ENCODE results near the gene MEIS1. TPM values are rescaled to one million over a fixed set of nuclear protein-coding genes. Genes with fewer than 3 reads are reported as not detected.

MEIS1 gene
- total and polyA plus RNA-seq, 2 donors (not counting 3 experiments of a cell fraction or from before 2014, with no cell fraction given): 10.0 to 26.5 TPM

DNA sequence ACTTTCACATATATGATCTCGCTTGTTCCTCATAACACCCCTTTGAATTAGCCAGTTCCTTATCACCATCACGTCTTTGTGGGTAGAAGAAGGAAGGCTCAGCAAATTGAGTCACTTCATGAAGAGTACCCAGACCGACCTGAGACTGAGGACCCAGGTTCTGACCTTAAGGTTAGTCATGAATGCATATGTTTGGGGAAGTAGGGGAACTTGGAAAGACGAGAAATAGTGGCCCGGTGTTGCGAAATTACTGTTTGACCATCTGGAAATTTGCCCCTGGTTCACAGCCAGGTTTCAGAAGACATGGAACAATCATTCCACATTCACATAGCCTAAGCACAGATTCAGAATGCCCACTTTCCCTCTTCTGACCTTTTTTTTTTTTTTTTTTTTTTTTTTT is 59.8 kb downstream of the MEIS1 start:
- peaks cover 22% of the 10 kb centered on the region for H3K4me1 ChIP-seq (ENCODE audit: control insufficient read depth, extremely low read depth, insufficient read depth, low read length)
- no peaks in the 10 kb centered on the region for H3K9me1 ChIP-seq (replicated peaks; ENCODE audit: control insufficient read depth, extremely low read depth, insufficient read depth, low read length)
- ChIA-PET POLR2A (no interaction called here), CTCF (no interaction called here)
- no peaks in the 10 kb centered on the region for H4K20me1 ChIP-seq (replicated peaks; ENCODE audit: control insufficient read depth, extremely low read depth, insufficient read depth, low read length)
- H3K4me3 ChIP-seq (replicated peaks in 1 of 3; ENCODE audit: insufficient read depth in 1 of 3, low read depth in 1 of 3, low read length in 3 of 3): no peak overlapping the region
- no peak overlapping the region for H3K27ac ChIP-seq (ENCODE audit: insufficient read depth, low read depth, low read length)
- H3K79me2 ChIP-seq (ENCODE audit: control insufficient read depth, insufficient read depth, low read length): no peaks in the 10 kb centered on the region
- no TSS peak for BruUV-seq (replicated peaks)
- TF ChIP-seq GATA2 (IDR thresholded peaks at IDR 0.05; ENCODE audit: insufficient read depth, insufficient read length, low read depth, low read length): no peak
- TF ChIP-seq, protein P1, sequence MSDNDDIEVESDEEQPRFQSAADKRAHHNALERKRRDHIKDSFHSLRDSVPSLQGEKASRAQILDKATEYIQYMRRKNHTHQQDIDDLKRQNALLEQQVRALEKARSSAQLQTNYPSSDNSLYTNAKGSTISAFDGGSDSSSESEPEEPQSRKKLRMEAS (IDR thresholded peaks at IDR 0.05; ENCODE audit: insufficient read depth, insufficient read length): no peak
- TF ChIP-seq FOS (IDR thresholded peaks at IDR 0.05; ENCODE audit: borderline replicate concordance, insufficient read depth, low read length): no peak
- no peak for TF ChIP-seq JUN (IDR thresholded peaks at IDR 0.05; ENCODE audit: borderline replicate concordance, insufficient read depth, insufficient read length, low read depth)
- no peak for TF ChIP-seq MYC (IDR thresholded peaks at IDR 0.05; ENCODE audit: low read depth, low read length)
- TF ChIP-seq POLR2AphosphoS5 (IDR thresholded peaks at IDR 0.05; ENCODE audit: insufficient read depth, low read depth, low read length): no peak
- TF ChIP-seq EZH2 (IDR thresholded peaks at IDR 0.05; ENCODE audit: borderline replicate concordance, low read depth, low read length, severe bottlenecking): no peak
- TF ChIP-seq, protein P2, sequence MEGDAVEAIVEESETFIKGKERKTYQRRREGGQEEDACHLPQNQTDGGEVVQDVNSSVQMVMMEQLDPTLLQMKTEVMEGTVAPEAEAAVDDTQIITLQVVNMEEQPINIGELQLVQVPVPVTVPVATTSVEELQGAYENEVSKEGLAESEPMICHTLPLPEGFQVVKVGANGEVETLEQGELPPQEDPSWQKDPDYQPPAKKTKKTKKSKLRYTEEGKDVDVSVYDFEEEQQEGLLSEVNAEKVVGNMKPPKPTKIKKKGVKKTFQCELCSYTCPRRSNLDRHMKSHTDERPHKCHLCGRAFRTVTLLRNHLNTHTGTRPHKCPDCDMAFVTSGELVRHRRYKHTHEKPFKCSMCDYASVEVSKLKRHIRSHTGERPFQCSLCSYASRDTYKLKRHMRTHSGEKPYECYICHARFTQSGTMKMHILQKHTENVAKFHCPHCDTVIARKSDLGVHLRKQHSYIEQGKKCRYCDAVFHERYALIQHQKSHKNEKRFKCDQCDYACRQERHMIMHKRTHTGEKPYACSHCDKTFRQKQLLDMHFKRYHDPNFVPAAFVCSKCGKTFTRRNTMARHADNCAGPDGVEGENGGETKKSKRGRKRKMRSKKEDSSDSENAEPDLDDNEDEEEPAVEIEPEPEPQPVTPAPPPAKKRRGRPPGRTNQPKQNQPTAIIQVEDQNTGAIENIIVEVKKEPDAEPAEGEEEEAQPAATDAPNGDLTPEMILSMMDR (IDR thresholded peaks at IDR 0.05; ENCODE audit: extremely low read depth in 1 of 2, insufficient read depth in 1 of 2, low read depth in 1 of 2, low read length in 2 of 2): no peak
- no peak for TF ChIP-seq POLR2A (IDR thresholded peaks at IDR 0.05; ENCODE audit: low read depth, low read length)
- DNase-seq (ENCODE audit: low read depth, low spot score): no peak
- no peak overlapping the region for H2AFZ ChIP-seq (ENCODE audit: low read depth, low read length)
- dilution Hi-C loops (cut with MboI; ENCODE audit: extremely low pct_ligation_motif_present, low sequenced_read_pairs): no loop called here
- no peaks in the 10 kb centered on the region for H3K36me3 ChIP-seq (ENCODE audit: control insufficient read depth in 2 of 2, extremely low read depth in 1 of 2, insufficient read depth in 2 of 2, low read length in 2 of 2)
- H3K4me2 ChIP-seq (ENCODE audit: insufficient read depth, low read length): no peak overlapping the region
- no peak overlapping the region for H3K9ac ChIP-seq (replicated peaks; ENCODE audit: extremely low read depth, insufficient read depth, low read length)
- no peaks in the 10 kb centered on the region for H3K9me3 ChIP-seq (replicated peaks; ENCODE audit: control insufficient read depth, insufficient read depth, low read length)
- intact Hi-C loops (cut with micrococcal nuclease): no loop called here
- no peaks in the 10 kb centered on the region for H3K27me3 ChIP-seq (ENCODE audit: control insufficient read depth in 2 of 2, insufficient read depth in 2 of 2, low read length in 2 of 2)
- FAIRE-seq: no peak

Measured in endothelial cell of umbilical vein (primary cell).